COLO668 (cell line): Measurements from ENCODE around the gene TREX2.
"Not testable (repeated sequence)": the region's sequence is repeated elsewhere in the genome, so short reads cannot be mapped to it uniquely, and the experiment has no call there.

Experiments used
- DNase-seq: peaks from one replicate; lab custom pipeline; 2025; ENCODE audit not compliant: unreplicated experiment; lab: John Stamatoyannopoulos, UW

The TREX2 gene

DNA sequence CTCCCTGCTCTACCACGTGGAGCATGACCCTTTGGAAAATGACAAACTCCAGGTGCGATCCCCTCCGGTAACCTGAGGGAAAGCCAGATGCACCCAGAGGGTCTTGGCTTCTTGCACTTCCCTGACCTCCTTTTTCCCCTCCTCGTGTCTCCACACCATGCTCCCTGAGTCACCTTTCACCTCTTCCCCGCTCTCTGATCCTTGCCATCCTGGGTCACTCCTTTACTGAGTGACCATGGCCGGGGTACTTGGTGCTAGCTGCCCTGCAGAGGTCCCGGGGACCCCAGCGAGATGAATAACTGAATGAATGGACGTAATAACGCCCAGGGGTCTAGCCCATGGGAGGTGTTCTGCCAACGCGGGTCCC, 35.0 kb downstream of the TREX2 start:
- DNase-seq, result no peak

- DNase-seq, result no peak
Measured at GRCh38 chrX:153410373-153410772, 35.5 kb downstream of the TREX2 start.

- no peak for DNase-seq
Measured at GRCh38 chrX:153409414-153410101, 36.3 kb downstream of the TREX2 start.

DNA sequence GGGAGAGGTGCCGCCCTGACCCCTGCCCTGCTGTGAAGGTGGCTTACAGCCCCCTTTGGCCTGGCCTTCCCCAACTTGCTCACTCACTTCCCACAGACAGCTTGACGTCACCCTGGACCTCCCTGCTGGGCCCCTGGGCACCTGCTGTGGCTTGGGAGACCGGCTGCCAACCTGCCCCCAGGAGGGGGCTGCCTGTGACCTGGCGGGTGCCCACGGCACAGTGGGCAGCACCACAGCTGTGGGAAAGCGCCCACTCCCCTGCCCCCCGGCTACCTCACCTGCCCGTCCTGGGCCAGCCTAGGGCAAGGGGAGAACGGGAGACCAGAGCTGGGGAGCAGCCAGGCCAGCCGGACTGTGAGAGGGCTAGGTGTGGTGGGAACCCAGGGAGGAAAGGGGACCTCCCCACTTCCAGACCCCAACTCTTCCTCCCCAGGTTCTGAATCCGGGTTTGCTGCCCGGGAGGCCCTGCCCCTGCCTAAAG, 36.9 kb downstream of the TREX2 start:
- no peak for DNase-seq

- no peak for DNase-seq
Measured at GRCh38 chrX:153408221-153408721, 37.6 kb downstream of the TREX2 start.

GRCh38 chrX:153407736-153408135, 38.1 kb downstream of the TREX2 start:
- no peak for DNase-seq

DNA sequence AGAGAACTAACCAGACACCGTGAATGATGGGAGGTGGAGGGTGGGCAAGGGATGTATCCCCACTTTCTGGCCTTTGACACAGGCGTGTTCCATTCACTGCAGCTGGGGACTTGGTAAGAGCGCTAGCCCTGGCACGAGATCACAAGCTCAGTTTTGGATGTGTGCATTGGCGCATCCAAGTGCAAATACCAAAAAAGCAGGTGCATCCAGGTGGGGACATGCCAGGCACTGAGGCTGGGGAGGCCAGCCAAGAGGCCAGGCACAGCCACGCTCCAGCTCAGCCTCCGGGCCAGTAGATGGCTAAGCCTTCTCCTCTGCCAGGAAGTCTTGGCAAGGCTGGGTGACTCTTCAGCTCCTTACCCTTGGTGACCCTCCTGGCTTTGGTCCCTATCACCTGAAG, 39.0 kb downstream of the TREX2 start:
- no peak for DNase-seq

DNA sequence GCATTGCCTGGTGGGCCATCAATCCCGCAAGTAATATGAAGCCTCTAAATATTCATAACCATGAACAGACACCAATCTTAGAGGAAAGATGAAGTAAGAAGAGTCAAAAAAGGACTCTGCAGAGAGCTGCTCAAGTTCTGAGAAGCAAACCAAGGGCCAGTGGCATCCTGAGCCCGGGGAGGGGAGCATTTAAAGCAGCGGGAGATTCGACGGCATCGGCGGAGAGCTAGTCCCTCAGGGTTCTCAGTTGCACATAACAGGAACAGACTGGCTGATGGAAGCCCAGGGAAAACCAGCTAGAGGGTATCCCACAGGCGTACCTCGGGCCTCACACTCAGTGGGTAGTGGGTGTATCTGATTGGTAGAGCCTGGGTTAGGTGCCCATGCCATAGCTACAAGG, 39.8 kb downstream of the TREX2 start:
- no peak for DNase-seq

DNA sequence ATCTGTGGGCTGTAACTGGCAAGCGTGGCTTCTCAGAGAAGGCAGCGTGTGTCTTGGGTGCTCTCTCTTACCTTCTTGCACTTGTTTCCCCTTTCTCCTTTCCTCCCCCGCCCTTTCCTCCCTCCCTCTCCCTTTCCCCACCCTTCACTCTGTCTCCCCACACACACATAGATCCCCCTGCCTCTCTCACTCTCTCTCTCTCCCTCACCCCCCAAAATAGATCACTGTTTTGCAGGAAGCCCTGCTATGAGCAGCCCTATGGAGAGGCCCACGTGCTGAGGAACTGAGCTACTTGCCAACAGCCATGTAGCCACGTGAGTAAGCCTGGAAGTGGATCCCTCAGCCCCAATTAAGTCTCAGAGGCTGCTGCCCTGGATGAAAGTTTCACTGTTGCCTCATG, 40.4 kb downstream of the TREX2 start:
- DNase-seq, result no peak

GRCh38 chrX:153404333-153404732, 41.5 kb downstream of the TREX2 start:
- DNase-seq, result not testable (repeated sequence)

DNA sequence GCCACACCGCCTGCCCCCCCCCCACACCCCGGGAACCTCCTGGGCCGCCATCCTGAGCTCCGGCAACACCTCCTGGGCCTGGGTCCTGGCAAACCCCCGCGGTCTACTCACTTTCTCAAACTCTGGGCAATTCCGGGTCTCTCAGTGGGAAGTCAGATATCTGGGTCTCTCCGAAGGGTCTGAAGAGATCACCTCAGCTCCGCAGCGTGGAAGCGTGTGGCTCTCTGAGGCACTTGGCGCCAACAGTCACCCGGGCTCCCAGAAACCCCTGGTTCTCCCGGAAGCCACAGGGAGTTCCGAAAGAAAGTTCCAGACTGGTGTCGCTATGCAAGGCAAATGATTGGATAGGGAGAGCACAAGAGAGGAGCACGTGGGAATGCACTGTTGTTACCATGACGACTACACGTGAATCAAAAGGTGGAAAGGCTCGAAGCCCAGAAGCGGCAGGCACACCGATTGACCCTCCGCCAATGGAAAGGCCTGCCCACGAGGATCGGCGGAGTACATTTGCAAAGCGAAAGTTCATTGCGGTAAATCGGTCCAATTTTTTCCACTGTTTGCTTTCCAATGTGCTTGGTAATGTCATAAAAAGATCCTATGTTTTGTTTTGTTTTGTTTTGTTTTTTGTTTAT, 44.6 kb downstream of the TREX2 start, which contains the start of gene PNMA6E:
Gene PNMA6E (minus strand): TSS at position 218 of the 632 bp plus-strand sequence. CDS start 2,501 bp downstream, outside the sequence.
- no peak for DNase-seq

GRCh38 chrX:153400146-153401132, 45.4 kb downstream of the TREX2 start:
- DNase-seq, result peak; percentile 18

DNA sequence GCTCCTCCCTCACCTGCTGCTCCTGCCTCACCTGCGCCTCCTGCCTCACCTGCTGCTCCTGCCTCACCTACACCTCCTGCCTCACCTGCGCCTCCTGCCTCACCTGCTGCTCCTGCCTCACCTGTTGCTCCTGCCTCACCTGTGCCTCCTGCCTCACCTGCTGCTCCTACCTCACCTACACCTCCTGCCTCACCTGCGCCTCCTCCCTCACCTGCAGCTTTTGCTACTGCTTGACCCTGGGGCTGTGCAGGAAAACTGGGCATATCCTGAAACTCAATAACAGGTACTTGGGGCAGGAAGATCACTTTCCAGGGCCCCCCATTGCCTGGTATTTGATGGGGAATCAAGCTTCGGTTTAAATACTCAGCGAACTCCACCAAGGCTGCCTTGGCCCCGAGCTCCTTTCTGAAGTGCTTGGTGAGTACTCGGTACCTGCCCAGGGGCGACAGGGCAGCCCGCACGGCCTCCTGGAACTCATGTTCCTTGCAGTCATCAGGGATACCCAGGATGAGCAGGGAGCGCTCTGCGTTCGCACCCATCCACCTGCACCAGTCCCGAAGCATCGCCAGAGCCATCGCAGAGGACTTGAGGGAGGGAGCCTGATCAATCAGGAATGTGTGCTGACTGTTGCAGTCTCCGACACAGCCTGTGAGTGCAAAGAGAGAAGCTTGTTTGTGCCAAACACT, 47.4 kb downstream of the TREX2 start:
- DNase-seq, result peak; percentile 24

DNA sequence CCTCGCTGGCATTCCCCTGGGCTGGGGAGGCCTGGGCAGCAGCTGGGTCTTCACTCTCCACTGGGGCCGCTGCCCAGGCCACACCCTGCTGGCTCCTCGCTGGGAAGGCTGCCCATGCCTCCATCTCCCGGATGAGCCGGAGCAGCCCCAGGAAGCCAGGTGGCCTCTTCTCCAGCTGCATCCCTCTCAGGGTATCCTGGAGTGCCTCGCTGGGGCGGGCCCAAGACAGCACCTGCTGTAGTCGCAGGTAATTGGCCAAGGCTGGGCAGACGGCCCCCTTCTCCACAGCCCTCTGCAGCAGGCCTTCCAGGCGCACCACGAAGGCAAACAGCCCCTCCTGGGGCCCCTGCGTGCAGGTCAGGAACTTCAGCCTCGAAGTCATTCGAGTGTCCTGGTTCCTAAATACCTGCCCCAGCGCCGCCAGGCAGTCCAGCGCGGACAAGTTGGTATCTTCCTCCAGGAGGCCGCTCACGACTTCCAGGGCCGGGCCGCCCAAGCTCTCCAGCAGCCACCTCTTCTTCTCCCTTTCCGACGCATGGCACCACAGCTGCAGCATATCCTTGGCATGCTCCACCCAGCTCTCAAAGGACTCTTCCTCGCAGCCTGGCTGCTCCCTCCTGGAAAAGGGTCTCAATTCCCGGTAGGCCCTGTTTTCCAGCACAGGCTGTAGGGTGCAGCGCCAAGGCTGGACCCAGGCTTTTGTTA, 48.4 kb downstream of the TREX2 start:
- peak; percentile 79 for DNase-seq

- DNase-seq, result no peak
Measured at GRCh38 chrX:153396320-153397195, 49.3 kb downstream of the TREX2 start.

- DNase-seq, result no peak
Measured at GRCh38 chrX:153395613-153396319, 50.1 kb downstream of the TREX2 start.

- no peak for DNase-seq
Measured at GRCh38 chrX:153394612-153395011, 51.2 kb downstream of the TREX2 start.
